C4-2B (cell line): Measurements from ENCODE around the gene PHLDB2.

ENCODE experiments used
- CTCF ChIP-seq: fragments of 450-650 bp; conservative IDR thresholded peaks from 2 replicates; pipeline ENCODE4 v1.5.1; 2017; ENCODE audit warnings: mild to moderate bottlenecking
- ZFX ChIP-seq: fragments of 450-650 bp; IDR thresholded peaks from 2 replicates; pipeline ENCODE4 v1.6.1; 2017

DNA sequence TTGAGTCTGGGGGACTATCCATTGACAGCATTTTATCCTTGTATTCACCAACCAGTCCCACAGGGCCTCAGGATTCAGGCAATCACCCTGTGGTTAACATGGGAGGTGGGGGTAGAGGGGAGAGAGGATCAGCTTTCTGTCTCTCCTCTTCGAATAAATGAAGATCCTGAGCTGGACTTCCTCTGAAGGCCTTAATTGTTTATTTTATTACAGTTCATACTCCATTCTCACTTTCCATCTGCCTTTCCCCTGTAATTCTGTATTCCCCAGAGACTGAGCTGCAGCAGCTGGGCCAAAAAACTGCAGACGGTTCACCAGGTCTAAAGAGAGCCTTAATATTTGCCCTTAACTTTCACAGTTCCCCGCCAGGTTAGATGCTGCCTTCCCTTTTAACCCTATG lies 151.6 kb downstream of the PHLDB2 start:
- TF ChIP-seq CTCF (no peak), ZFX (no peak)
